Embryonic facial prominence (tissue), 1 donor: ENCODE data around the gene LCP2.

Experiments
- DNase-seq: peaks from one replicate; pipeline ENCODE4 v3.0.0-alpha.2; 2016; ENCODE audit errors: extremely low spot score

LCP2 gene

DNA sequence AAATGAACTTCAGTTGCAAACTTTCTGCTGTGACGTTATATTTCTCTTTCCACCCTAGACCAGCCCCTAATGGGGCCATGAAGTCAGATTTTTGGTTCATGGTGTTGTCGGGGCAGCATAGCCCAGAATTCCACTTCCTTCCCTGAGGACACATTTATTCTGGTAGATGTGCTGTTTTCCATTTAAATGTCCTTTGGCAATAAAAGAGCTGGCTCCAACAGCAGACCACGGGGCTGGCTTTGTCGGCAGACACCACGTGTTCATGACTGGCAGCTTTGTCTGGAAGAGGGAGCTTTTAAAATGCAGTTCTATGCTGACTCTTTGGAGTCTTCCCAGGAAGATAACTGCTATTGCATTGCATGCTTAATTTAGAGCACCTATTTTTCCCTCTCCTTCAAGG, 17.6 kb upstream of the LCP2 start:
- peak; percentile 54 for DNase-seq

DNA sequence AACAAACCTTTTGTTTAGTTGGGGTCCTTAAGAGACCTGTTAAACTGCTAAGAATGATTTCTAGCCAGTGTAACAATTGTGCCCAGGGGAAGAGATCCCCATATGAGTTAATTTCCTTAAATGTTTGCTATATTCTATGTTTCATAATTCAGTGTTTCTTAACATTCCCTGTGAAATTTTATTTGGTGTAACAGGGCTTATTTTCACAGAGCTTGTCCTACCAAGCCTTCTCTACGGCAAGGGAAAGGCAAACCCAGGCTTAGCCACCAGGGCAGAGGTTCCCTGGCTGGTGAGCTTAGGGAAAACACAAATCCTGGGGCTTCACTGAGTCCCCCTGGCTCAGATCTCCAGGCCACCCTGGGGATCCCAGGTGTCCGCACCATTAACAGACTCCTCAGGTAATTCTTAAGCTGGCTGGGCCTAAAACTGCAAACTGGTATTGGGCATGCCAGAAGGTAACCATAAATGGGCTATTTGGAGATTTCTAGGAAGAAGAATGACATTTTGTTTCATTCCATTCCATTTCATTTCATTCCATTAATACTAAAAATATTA, 17.0 kb upstream of the LCP2 start:
- no peak for DNase-seq

- no peak for DNase-seq
These were observed 16.2 kb upstream of the LCP2 start for GRCh38 chr5:170313816-170314215.

DNA sequence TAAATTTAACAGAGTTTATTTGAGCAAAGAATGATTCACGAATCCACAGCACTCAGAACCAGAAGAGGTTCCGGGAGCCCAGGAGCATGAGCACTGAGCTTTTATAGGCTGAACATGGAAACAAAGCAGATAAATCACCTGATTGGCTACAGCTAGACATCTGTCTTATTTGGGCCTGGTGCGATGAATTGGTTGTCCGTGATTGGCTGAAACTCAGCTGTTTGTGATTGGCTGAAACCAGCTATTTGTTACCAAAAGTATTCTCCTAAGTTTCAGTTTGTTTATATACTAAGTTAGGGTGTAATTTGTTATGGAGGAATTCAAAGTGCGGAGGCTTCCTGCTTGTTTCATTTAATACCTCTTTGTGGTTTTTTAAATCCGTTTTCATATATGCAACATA, 15.8 kb upstream of the LCP2 start:
- DNase-seq = no peak

DNA sequence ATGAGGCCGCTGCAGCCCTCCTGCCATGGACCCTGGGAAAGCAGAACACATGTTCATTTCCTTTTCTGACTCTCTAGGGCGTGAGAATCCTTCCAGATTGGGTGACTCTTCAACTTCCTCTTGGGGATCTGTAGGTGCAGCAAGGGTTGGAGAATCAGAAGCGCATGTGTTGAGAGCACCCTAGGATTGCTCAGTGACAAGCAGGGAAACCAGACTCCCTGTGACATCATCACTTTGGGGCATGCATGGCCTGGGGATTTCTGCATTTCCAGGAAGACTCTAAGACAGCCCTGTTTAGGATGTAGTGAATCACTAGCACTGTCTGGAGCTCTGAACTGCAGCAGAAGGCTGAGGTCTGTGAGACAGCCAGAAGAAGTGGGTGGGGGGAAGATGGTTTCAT, 15.1 kb upstream of the LCP2 start:
- DNase-seq = no peak

DNA sequence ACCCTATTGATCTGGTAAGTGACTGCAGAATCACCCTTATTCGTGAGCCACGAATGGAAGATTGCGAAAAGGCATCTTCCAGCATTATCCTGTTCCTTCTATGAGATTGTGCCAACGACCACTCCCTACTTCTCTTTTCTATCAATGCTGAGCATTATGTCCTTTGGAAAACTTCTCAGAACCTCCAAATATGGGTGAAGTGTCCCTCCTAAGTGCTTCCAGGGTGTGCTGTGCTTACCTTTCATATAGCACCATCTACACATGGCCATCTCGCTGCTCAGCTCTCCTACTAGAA, 14.7 kb upstream of the LCP2 start:
- DNase-seq = no peak

DNA sequence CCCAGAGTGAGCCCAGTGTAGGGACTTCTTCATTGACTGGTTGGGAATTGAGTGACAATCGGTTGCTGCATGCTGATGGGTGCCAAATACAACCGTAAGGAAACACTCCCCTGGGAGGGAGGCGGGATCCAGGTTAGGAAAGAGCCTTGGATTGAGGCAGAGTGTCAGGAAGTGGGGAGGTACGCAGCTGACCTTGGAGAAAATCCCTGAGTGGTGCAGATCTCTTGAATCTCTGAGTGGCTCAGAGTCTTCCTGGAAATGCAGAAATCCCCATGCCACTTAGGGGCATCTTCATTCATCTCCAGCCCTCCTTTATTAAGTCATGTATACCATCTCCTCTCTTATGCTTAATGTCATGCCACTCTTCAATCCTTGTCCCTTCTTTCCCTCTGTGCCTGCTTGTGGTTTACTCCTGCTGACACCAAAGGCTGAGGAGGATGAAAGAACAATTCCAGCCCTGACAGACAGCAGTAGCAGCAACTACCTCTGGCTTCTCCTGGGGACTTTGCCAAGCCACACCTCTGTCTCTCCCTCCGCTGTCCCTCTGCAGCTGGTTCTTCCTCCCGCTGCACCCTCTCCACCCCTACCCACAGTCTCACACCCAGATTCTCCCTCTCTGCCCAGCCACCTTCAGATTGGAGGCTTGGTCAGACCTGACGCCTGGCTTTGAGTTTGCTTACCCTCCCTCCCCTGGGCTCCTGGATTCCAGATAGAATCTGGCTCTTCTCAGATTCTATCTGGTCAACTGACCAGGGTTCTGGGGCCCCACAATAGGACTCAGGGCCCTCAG, 14.1 kb upstream of the LCP2 start:
- DNase-seq = no peak

- no peak for DNase-seq
These were observed 12.8 kb upstream of the LCP2 start for GRCh38 chr5:170310256-170310926.

DNA sequence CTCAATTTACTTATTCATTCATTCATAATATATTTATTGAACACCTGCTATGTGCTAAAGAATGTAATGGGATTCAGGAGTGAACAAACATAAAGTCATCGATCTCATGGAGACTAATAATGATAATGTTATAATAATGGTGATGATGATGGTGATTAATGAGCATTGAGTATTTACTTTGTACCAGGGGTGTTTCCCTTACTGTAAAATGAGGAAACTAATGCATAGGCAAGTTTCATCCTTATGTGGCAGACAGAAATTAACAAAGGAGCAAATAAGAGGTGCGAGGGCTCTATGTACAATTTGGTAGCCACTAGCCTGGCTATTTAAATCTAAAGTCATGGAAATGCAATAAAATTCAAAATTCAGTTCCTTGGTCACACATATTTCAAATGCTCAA, 11.1 kb upstream of the LCP2 start:
- DNase-seq = no peak

- no peak for DNase-seq
These were observed 10.2 kb upstream of the LCP2 start for GRCh38 chr5:170307575-170308465.

DNA sequence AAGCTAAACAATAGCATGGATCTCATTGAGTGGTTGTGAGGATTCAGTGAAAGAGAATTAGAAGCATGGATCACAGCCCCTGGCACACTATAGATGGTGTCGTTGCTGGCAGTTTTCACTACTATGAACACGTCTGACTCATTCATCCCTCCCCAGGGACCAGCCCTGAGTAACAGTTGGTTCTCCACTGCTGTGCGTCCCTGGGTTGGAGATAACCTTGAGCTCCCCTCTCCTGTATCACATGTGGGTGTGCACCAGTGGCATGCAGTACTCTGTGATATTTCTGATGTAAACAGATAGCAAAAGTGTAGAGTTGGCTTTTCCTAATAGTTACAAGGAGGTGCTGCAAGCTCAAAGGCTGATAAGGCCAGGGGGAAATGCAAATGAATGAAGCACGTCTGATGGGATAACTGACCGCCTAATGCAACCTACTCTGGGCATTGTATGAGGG, 8.8 kb upstream of the LCP2 start:
- DNase-seq = no peak

GRCh38 chr5:170305646-170306025, 8.1 kb upstream of the LCP2 start:
- DNase-seq = no peak

DNA sequence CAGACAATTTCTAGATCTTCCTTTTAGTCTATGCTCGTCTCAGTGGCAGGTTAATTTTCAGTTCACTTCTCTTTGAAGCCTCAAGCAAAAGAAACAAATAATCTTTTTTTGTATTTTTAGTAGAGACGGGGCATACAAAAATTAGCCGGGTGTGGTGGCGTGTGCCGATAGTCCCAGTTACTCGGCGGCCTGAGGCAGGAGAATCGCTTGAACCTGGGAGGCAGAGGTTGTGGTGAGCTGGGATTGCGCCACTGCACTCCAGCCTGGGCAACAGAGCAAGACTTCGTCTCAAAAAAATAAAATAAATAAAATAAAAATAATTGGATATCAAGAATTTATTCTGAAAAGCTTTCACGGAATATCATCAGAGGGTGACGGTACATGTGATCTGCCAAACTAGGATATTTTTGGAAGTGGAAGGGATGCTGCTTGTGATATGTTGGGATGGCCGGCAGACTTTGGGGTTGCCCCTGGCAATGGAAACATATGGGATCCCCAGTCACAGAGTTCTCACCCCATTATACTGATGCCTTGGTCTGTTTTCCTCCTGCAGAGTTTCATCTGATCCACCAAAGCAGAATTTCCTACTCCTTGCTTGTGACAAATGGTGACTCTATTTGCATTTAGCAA, 7.6 kb upstream of the LCP2 start:
- DNase-seq = no peak

DNA sequence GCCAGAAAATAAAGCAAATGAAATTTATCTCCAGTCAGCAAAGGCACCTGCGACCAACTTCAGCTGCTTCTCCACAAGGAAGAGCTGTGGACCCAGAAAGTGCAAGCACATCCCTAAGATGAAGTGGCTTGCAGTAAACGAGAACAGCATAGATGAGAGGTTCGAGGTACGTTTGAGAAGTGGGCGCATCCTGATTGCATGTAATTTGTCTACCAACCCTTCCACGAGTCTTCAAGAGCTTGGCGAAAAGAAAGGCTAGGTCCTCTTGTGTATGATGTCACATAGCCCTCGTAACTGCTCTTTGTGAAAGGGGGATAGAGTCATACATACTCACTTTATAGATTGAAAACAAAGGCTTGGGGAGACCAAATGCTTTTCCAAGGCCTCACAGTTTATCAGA, 6.0 kb upstream of the LCP2 start:
- no peak for DNase-seq

DNA sequence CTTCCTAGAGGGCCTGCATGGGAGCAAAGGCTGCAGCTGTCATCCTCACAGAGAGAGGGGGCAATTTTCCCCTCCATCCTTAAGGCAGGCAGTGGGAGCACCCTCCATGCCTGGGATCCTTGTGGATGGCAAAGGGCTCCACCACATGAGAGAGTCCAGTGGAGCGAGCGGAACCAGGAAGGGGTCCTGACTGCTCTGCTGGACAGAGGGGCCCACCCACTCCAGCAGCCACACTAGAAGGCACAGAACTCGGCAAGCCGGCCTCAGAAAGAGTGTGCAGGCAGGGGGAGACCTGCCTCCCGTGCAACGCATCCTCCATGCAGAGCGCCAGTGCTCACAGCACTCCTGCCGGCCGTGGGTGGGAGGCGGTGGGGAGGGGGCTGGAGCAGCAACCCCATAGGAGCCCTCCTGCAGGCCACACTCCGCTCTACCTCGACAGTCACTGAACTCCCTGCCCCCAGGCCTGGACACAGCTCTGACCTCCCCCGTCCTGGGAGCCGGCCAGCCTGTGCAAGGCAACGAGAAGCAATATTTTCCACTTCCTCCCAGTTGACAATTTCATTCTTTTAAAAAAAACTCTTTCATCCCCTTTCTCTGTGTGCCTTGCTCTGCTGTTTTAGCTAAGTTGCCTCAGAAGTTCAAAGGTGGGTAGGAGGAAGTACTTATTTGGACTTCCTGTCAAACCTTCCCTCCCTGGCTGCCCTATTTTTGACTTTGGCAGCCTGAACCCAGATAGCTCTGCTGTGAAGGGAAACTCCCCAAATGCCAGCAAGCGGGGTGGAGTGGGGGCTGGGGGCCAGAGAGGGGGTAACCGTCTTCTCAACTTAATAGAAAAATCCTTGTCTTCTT, 5.3 kb upstream of the LCP2 start:
- no peak for DNase-seq

DNA sequence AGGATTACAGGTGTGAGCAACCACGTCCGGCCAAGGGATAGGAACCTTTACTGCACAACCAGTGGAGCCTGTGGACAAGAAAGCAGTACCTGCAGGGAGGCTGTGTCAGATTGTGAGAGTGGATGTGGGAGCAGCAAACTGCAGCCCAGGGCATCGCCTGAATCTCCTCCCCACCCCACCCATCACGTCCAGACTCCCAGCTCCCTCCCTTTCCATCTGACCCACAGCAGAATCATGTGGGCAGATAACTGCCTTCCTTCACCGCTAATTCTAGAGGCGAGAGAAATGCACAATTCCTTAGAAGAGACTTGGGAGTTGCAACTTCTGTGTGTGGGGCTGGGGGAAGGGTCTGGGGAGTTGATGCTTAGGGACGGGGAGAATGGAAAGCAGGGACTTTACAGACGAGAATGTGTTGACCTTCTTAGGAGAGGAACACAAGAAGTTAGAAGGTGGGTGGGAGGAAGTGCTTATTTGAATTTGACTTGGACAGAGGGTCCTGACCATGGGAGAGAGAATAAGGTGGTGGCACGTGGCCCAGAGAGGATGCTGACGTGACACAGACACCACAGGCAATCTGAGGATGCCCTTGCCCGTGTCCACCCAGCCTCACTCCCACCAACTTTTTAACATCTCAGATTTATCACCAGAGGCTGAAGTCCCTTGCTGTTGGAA, 4.5 kb upstream of the LCP2 start:
- no peak for DNase-seq

DNA sequence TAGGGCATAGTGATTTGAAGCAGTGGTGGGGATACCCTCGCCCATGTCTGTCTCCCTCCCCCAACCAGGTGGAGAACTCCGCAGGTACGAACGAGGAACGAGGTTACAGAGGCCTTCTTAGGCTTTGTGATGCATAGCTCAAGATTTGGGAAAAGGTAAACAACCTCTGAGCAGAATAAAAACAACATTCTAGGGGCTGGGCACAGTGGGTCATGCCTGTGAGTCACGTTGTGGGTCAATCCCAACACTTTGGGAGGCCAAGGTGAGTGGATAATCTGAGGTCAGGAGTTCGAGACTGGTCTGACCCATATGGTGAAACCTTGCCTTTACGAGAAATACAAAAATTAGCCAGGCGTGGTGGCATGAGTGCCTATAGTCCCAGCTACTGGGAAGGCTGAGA, 3.6 kb upstream of the LCP2 start:
- DNase-seq = no peak

DNA sequence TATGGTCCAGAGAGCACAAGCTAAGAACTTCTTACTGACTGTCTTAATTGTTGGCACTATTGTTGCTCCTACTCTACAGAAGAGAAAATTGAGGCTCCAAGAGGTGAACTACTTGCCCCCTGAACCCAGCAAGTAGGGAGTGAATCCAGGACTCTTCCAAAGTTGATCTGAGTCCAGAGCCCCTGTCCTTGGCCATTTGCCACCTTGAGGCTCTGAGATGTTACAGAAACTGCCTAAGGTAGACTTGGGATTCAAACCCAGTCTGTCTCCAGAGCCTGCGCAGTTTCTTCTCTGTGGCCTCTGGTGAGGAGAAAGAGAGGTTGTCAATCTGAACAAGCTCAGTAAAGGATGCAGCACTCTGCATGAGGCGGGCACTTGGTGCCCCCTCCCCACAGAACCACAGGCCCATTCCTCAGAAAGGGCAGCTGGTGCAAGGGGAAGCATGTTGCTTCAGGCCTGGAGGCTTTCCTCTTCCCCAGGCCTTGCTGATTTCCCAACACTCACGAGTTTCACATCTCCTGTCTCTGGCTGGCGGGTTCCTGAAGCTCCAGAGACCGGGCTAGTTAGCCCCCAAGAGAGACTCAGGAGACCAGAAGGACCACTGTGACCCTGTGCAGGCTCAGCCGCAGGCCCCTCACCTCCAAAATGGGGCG, 2.9 kb upstream of the LCP2 start:
- no peak for DNase-seq

DNA sequence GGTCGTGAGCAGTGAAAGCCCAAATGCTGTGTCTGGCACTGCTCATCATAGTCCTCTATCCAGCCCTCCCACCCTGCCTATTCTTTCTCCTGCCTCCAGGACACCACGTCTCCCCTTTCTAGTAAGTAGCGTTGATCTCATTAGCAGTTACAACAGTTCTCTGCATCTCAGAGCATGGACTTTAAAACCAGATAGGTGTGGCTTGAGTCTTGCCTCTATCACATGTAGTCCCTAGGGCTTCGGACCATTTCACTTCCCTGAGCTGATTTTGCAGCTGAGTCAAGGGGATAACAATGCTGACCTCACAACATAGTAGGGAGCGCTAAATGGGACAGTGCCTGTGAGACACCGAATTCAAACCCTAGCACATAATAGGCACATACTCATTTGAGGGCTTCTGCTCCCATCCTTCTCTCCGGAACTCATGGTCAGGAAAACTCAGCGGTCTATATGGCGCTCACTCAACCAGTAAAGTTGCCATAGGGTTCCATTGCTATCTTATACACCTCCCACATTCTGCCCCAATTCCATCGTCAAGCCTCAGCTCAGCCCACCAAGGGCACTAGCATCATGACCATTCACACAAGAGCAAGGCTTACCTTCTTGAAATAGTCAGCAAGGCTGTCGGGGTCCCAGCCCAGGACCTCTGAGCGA, 515 bp downstream of the LCP2 start:
- no peak for DNase-seq
